DMS 273 treated with DMSO at 0.1 percent for 48 hours (cell line): ENCODE data around the gene LYPD3.
A peak's percentile ranks its signal among the peaks of the same experiment; 100 is the strongest.
"Not testable (repeated sequence)": the region's sequence is repeated elsewhere in the genome, so short reads cannot be mapped to it uniquely, and the experiment has no call there.

Source experiments
- DNase-seq: peaks from one replicate; lab custom pipeline; 2025; lab: John Stamatoyannopoulos, UW

LYPD3 gene

GRCh38 chr19:43461303-43461702 is 4.1 kb downstream of the LYPD3 start:
- no peak for DNase-seq

DNA sequence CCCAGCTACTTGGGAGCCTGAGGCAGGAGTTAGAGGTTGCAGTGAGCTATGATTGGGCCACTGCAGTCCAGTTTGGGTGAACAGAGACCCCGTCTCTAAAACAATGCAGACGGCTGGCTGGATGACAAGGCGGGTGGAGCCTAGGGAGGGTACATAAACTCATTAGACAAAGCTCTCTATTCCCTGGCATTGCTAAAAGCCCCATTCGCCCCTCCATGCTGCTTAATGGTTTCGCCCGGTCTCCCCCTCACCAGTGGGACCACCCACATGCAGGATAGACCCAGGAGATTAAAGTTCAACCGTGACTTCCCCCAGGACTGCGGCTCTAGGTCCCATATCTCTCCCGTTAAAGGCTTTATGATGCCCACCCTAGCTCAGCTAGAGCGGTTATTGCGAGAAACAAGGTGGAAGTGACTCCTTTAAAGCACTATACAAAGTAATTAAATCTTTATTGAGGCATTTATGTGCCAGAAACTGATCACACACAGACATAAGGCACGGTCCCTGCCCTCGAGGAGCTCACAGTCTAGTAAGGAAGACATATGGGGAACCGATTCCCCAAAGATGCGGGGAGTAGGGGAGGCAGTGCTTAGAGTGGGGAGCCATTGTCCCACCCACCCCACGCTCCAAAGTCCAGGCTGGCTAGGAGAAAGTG is 4.9 kb downstream of the LYPD3 start:
- DNase-seq: no peak

DNA sequence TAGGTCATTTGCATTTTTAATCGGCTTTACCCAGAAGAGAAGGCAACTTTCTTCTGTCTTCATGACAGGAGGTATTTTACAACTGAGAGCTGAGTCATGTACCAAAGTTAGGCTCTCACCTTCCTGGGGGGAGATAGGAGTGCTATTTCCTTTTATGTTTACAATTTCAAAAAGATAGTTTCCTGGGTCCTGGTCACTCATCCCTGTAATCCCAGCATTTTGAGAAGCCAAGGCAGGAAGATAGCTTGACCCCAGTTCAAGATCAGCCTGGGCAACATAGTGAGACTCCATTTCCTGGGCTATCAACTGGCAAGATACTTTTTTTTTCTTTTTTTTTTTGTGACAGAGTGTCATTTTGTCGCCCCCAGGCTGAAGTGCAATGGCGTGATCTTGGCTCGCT is 7.6 kb downstream of the LYPD3 start:
- no peak for DNase-seq

DNA sequence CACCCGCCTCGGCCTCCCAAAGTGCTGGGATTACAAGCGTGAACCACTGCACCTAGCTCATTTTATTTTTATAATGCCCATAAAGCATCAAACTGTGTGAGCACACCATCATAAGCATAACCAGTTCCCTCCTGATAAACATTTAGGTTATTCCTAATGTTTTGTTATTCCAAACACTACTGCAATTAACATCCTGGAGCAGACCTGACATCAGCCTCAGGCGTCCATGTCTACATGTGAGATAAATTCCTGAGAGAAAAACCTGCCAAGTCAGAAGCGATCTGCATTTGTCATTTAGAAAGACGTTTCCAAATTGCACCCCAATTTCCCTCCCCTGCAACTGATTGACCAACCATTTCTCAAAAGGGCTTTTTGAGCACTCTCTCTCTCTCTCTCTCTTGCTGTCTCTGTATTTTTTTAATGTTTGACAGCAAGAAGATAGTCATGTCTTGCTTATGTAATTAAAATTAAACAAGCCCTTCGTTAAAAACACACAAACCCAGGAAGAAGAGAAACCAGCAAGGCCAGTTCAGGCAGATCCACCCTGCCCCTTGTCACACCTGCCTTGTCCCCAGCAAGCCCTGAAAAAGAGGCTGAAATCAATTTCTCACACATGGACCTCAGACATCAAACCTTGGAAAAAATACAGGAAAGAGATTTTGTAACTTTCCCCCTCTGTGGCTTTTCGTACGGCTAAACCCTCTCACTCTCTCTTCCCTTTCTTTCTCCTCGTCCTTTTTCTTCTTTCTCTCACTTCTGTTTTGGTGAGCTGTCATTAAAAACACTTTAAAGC is 9.9 kb downstream of the LYPD3 start:
- no peak for DNase-seq

DNA sequence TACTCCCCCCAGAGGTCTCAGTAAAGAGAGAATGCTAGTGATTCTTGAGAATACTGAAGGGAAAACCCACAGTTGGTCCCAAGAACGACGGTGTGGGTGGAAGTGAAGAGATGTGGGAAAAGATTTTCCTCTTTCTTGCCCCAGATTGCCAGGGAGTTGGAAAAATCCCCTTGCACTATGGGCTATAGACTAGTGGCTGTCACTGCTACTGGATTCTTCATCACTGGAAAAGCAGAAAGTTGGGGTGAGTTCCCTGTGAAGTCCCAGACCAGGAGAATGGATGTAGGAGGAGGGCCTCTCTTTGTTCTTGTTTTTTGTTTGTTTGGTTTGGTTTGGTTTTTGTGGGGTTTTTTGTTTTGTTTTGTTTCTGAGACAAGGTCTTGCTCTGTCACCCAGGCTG is 11.4 kb downstream of the LYPD3 start:
- DNase-seq: no peak

DNA sequence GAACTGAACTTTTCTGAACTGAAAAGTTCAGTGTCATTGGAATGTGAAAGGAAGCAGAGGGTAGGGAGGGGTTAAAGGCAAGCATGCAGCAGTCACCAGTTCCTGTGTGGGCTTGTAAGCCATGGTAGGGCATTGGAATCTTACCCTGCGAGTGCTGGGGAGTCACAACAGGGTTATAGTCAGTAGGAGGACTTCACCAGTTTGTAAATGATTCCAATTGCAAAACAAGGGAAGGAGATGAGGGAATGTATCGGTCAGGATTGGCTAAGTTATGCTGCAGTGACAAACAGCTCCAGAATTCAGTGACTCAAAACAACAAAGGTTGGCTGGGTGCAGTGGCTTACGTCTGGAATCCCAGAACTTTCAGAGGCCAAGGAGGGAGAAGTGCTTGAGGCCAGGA is 12.8 kb downstream of the LYPD3 start:
- no peak for DNase-seq

GRCh38 chr19:43450545-43450997 is 14.8 kb downstream of the LYPD3 start:
- no peak for DNase-seq

DNA sequence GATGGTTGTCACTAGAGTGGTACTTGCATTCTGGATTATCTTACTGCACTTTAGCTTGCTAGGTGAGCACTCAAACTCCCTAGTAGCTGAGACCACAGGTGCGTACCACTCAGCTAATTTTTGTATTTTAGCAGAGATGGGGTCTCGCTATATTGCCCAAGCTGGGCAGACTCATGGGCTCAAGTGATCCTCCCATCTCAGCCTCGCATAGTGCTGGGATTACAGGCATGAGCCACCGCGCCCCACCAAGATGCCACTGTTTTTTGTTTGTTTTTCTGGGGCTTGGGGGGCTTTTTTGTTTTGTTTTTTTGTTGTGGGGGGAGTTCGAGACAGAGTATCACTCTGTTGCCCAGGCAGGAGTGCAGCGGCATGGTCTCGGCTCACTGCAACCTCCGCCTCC is 17.8 kb downstream of the LYPD3 start:
- DNase-seq: no peak

DNA sequence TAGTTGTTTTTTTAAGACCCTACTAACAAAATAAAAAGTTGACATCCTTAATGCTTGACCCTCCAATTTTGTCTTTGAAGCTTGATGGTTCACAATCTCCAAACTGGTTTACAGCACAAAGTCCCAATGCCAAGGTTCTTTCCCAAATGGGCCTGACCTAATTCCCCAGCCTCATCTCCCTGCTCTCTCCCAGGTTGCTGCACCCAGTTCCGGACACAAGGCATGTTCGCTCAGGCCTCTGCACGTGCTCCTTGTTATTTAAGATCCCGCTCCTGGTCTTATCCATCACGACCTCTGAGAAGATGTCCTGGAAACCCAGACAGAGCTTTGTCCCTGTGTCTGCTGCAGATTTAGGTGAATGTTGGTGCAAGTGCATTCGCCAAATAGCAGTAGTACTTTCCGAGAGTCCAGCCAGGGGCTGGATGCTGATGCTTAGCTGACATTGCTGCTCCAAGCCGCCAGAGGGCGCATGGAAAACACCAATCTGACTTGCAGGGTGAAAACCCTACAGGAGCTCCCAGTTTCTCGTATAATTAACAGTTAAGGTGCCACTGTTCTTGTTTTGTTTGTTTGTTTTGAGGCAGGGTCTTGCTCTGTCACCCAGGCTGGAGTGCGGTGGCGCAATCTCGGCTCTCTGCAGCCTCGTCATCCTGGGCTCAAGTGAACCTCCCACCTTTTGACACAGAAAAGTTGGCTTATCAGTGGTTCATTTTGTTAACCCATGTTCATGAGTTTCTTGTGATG is 18.5 kb downstream of the LYPD3 start:
- DNase-seq: peak; percentile 35

GRCh38 chr19:43445426-43445825 is 20.0 kb downstream of the LYPD3 start:
- DNase-seq: no peak

DNA sequence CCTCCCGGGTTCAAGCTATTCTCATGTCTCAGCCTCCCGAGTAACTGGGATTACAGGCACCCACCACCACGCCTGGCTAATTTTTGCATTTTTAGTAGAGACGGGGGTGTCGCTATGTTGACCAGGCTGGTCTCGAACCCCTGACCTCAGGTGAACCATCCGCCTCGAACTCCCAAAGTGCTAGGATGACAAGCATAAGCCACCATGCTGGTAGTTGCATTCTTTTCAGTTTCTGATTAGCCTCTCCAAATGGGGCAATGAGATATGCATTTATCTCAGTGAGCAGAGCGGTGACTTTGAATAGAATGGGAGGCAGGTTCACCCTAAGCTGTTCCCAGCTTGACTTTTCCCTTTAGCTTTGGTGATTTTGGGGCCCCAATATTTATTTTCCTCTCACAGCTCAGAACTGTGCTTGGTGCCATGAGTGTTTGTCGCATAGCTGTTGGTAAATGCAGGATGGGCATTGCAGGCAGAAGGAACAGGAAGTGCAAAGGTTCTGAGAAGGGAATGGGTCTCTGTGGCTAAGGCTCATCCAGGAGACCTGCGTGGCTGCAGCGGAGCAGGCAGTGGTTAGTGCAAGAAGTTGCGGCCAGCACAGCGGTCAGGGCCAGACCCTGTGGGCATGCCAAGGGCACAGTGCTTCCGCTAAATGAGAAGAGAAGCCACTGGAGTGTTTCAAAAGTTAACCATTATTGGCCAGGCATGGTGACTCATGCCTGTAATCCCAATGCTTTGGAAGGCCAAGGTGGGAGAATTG is 20.7 kb downstream of the LYPD3 start:
- no peak for DNase-seq

GRCh38 chr19:43444091-43444490 is 21.3 kb downstream of the LYPD3 start:
- not testable (repeated sequence) for DNase-seq

- no peak for DNase-seq
Observed at GRCh38 chr19:43441716-43442115, 23.7 kb downstream of the LYPD3 start.

DNA sequence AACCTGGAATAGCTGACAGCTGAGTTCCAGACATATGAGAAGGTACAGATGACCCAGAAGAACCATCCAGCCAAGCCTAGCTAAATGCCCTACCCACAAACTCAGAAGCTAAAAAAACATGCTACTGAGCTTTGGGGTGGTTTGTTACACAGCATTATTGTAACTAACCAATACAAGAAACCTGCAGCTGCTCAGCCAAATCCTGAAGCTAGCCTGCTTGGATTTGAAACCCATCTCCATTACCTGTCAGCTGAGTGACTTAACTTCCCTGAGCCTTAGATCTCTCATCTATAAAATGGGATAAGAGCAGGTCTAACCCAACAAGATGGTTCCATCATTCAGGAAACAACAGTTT is 25.7 kb downstream of the LYPD3 start:
- no peak for DNase-seq

DNA sequence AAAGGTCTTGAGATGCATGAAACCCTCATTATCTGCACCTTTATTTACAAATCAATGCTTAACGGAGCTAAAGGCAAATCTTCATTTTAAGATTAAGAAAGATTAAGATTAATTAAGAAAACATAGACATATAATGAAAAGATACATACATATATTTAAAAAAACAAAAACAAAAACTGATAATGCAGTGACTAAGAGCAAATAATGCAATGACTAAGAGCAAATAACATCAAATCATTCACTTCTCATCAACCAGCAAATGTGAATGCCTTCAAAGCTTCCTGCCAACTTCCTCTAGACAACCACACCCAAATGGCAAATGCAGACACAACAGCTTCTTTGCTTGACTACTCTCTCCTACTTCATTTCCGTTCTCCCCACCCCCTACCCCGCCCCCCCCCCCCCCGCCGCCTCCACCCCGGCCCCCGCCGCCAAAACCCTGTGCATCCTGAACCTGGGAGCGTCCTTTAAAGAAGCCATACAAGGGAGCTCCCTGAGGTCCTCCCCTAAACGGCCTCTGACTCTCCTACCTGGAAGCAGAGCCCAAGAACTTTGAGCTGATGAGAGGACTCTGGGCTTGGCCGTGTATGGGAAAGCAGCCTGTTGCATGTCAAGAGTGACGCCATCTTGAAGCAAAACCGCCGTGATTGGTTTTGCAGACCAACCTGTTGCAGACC is 26.2 kb downstream of the LYPD3 start:
- no peak for DNase-seq

DNA sequence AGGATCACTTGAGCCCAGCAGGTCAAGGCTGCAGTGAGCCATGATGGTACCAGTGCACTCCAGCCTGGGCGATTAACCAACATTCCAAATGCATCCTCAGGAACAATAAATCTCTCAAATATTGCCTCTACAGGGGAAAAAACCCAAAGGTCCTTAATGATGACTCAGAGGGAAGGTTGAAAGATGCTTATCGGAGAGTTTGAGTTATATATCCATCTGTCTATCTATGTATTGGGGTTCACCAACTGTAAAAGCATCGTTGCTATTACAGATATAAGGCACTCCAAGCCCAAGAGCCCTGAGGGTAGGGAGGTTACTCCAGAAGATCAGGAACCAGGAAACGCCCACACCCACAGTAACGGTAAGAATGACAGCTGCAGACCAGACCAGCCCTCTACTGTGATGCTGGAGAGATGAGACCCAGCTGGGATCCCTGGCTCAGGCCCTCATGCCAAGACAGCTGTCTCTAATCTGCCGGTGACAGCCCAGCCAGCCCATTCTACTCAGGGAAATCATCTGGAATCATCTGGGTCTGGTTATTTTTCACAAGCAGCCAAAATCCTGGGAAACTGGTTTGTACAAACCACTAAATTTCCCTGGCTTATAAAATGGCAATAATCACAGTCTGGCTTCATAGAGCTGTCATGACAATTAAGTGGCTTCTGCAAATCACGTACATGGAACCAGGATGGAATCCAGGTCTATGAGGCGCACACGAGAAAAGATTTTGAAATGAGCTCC is 26.9 kb downstream of the LYPD3 start:
- no peak for DNase-seq

GRCh38 chr19:43437712-43438111 is 27.7 kb downstream of the LYPD3 start:
- DNase-seq: no peak

DNA sequence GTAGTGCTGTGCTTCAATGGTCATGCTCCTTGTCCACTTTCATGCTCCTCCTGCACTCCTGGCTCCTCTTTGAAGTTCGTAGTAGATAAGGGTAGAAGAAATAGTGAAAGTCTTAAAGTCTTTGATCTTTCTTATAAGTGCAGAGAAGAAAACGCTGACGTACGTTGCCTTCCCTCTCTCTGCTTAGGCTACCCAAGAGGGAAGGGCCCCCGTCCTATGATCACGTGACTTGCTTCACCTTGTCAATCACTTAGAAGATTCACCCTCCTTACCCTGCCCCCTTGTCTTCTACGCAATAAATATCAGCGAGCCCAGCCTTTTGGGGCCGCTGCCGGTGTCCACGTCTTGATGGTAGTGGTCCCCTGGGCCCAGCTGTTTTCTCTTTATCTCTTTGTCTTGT is 28.1 kb downstream of the LYPD3 start:
- DNase-seq: not testable (repeated sequence)

- DNase-seq: no peak
Observed at GRCh38 chr19:43435775-43436174, 29.6 kb downstream of the LYPD3 start.

DNA sequence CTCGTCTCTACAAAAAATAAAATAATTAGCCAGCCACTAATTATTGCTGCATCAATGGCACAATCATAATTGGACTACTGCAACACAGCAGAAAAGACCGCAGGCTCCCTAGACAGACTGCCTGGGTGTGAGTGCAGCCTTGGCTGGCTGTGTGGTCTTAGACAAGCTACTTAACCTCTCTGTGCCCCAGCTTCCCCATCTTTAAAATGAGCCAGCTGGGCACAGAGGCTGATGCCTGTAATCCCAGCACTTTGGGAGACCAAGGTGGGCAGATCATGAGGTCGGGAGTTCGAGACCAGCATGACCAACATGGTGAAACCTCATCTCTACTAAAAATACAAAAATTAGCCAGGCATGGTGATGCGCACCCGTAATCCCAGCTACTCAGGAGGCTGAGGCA is 31.7 kb downstream of the LYPD3 start:
- DNase-seq: no peak

DNA sequence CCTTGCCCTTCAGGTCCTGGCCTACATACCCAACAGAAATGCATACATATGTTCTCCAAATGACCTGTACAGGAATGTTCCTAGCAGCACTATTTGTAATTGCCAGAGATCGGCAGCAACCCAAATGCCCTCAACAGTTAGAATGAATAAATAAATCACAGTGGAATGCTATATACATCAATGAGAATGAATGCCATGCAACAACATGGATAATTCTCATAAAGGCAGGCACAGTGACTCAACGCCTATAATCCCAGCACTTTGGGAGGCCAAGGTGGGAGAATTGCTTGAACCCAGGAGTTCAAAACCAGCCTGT is 32.1 kb downstream of the LYPD3 start:
- no peak for DNase-seq
